AG04450 (cell line): Measurements from ENCODE around the gene CORO7. TPM values are rescaled to one million over a fixed set of nuclear protein-coding genes. Genes with fewer than 3 reads are reported as not detected.
A peak's percentile ranks its signal among the peaks of the same experiment; 100 is the strongest.

Experiments used
- CTCF ChIA-PET: fragments of 300-600, 350-600 bp; formaldehyde crosslinking; extraction: SDS; loops from one replicate; lab custom pipeline; 2022; ENCODE audit warnings: antibody characterized with exemption, inconsistent platforms; lab: Charles Lee
- POLR2A ChIA-PET: fragments of 350-600 bp; formaldehyde crosslinking; extraction: SDS; loops from one replicate; lab custom pipeline; 2021; ENCODE audit warnings: antibody characterized with exemption, inconsistent platforms; lab: Yijun Ruan, JAX
- DNase-seq: peaks from one replicate; pipeline ENCODE4 v3.0.0-alpha.2; 2011; ENCODE audit warnings: low read depth, low spot score
- H3K27ac ChIP-seq: one replicate; pipeline ENCODE4 v1.5.1; 2012; ENCODE audit warnings: low read depth, low read length, control low read depth
- H3K27me3 ChIP-seq: one replicate; pipeline ENCODE4 v1.6.0; 2012; ENCODE audit warnings: low read length; ENCODE audit not compliant: control insufficient read depth, insufficient read depth
- H3K4me3 ChIP-seq: 2 replicates; pipeline ENCODE4 v1.5.1; 2011; ENCODE audit warnings: mild to moderate bottlenecking, low read depth, low read length, control low read depth
- H3K9me3 ChIP-seq: 2 replicates; pipeline ENCODE4 v1.5.1; 2012; ENCODE audit warnings: low read length; ENCODE audit not compliant: control insufficient read depth, insufficient read depth
- CTCF ChIP-seq: IDR thresholded peaks from 2 replicates; pipeline ENCODE4 v1.5.1; 2011; ENCODE audit warnings: low read depth, low read length, control low read depth, inconsistent platforms
- polyA plus RNA-seq: library from polyadenylated mRNA; depleted of rRNA; stranded (reverse); fragments of >200 nt; gene quantifications from 2 replicates; pipeline ENCODE4 v1.2.3, GENCODE V29; 2011

Gene CORO7
- polyA plus RNA-seq, 1 experiment, result 7.0 TPM

- DNase-seq, result no peak
- no peaks in the 10 kb centered on the region; the same call in 1 of the 2 replicates for H3K9me3 ChIP-seq
- CTCF ChIA-PET, result interaction anchor here (6.4 kb wide), 1 partner anchor 49 kb away, joined by 56 read pairs; no protein-coding TSS in a partner anchor
- TF ChIP-seq CTCF, result no peak
- no peak overlapping the region for H3K27ac ChIP-seq
- POLR2A ChIA-PET, result no interaction called here
- no peak overlapping the region for H3K4me3 ChIP-seq
- no peaks in the 10 kb centered on the region for H3K27me3 ChIP-seq
Measured at GRCh38 chr16:4354512-4355409, 61.6 kb downstream of the CORO7 start.

- CTCF ChIA-PET, result interaction anchor here (6.4 kb wide), 1 partner anchor 50 kb away, joined by 56 read pairs; no protein-coding TSS in a partner anchor
- POLR2A ChIA-PET, result no interaction called here
- Histone ChIP-seq H3K4me3 (no peak overlapping the region), H3K27me3 (no peaks in the 10 kb centered on the region), H3K27ac (no peak overlapping the region), H3K9me3 (no peaks in the 10 kb centered on the region; the same call in 1 of the 2 replicates)
- no peak for TF ChIP-seq CTCF
- no peak for DNase-seq
Measured at GRCh38 chr16:4353675-4354074, 62.7 kb downstream of the CORO7 start.

GRCh38 chr16:4352843-4353242 is 63.6 kb downstream of the CORO7 start:
- ChIA-PET POLR2A (interaction anchor here (0.7 kb wide), 2 partner anchors 11 to 23 kb away, joined by 4 to 6 read pairs; no protein-coding TSS in a partner anchor), CTCF (interaction anchor here (6.4 kb wide), 1 partner anchor 51 kb away, joined by 56 read pairs; no protein-coding TSS in a partner anchor)
- no peak for TF ChIP-seq CTCF
- DNase-seq, result no peak
- H3K9me3 ChIP-seq, result no peaks in the 10 kb centered on the region; the same call in 1 of the 2 replicates
- no peak overlapping the region for H3K27ac ChIP-seq
- no peak overlapping the region for H3K4me3 ChIP-seq
- no peaks in the 10 kb centered on the region for H3K27me3 ChIP-seq

GRCh38 chr16:4351880-4352279 is 64.5 kb downstream of the CORO7 start:
- Histone ChIP-seq H3K27ac (peak overlapping the region; percentile 47), H3K9me3 (no peaks in the 10 kb centered on the region; the same call in 1 of the 2 replicates), H3K27me3 (no peaks in the 10 kb centered on the region), H3K4me3 (no peak overlapping the region)
- ChIA-PET CTCF (interaction anchor here (6.4 kb wide), 1 partner anchor 52 kb away, joined by 56 read pairs; no protein-coding TSS in a partner anchor), POLR2A (interaction anchor here (0.7 to 1.8 kb wide), 7 partner anchors 10 to 60 kb away, joined by 3 to 10 read pairs (median 6); partner anchors contain the start of gene VASN)
- DNase-seq, result no peak
- TF ChIP-seq CTCF, result no peak
